Keratinocyte (primary cell): ENCODE results near the gene ELOB. TPM values are rescaled to one million over a fixed set of nuclear protein-coding genes. Genes with fewer than 3 reads are reported as not detected.

Source experiments
- DNase-seq: peaks from one replicate; pipeline ENCODE4 v3.0.0-alpha.2; 2011; ENCODE audit warnings: low read depth, missing footprints, low spot score
- FAIRE-seq: peaks from 2 replicates; lab custom pipeline; 2011; peaks lifted over from hg19 to GRCh38; lab: Jason Lieb, UNC
- H2AFZ ChIP-seq: 2 replicates; pipeline ENCODE4 v1.6.0; 2012; ENCODE audit warnings: low read length, control low read depth, inconsistent platforms; ENCODE audit not compliant: control insufficient read depth
- H3K27ac ChIP-seq: 2 replicates; pipeline ENCODE4 v1.5.1; 2011; ENCODE audit warnings: low read length; ENCODE audit not compliant: control insufficient read depth, insufficient read depth
- H3K27me3 ChIP-seq: 3 replicates; pipeline ENCODE4 v1.6.0; 2011; ENCODE audit warnings: low read length; ENCODE audit not compliant: control insufficient read depth, insufficient read depth; ENCODE audit errors: extremely low read depth
- H3K36me3 ChIP-seq, 2 experiments: 2 replicates in 1 of 2; 3 replicates in 1 of 2; pipeline ENCODE4 v1.5.1; 2011; ENCODE audit warnings: low read length in 2 of 2, mild to moderate bottlenecking in 1 of 2; ENCODE audit not compliant: control insufficient read depth in 2 of 2, insufficient read depth in 2 of 2; ENCODE audit errors: extremely low read depth in 1 of 2
- H3K4me1 ChIP-seq: 3 replicates; pipeline ENCODE4 v1.5.1; 2011; ENCODE audit warnings: low read length; ENCODE audit not compliant: control insufficient read depth, insufficient read depth; ENCODE audit errors: extremely low read depth
- H3K4me2 ChIP-seq: 3 replicates; pipeline ENCODE4 v1.6.0; 2011; ENCODE audit warnings: low read depth, low read length; ENCODE audit not compliant: control insufficient read depth, insufficient read depth; ENCODE audit errors: extremely low read depth
- H3K4me3 ChIP-seq, 3 experiments: fragments of 200-600 bp in 1 of 3; sonication (generic) in 1 of 3; 2 replicates in 2 of 3; 3 replicates in 1 of 3; pipeline ENCODE4 v1.5.1; 2011 to 2016; ENCODE audit warnings: low read length in 3 of 3, mild to moderate bottlenecking in 3 of 3, control low read depth in 2 of 3, inconsistent platforms in 1 of 3, low read depth in 1 of 3, mixed read lengths in 1 of 3, mixed run types in 1 of 3, moderate library complexity in 1 of 3; ENCODE audit not compliant: control insufficient read depth in 2 of 3, insufficient read depth in 2 of 3; ENCODE audit errors: extremely low read depth in 1 of 3
- H3K79me2 ChIP-seq: 2 replicates; pipeline ENCODE4 v1.6.0; 2012; ENCODE audit warnings: low read length; ENCODE audit not compliant: control insufficient read depth, insufficient read depth
- H3K9ac ChIP-seq: 3 replicates; pipeline ENCODE4 v1.6.0; 2011; ENCODE audit warnings: low read length; ENCODE audit not compliant: control insufficient read depth, insufficient read depth; ENCODE audit errors: extremely low read depth
- H3K9me1 ChIP-seq: 3 replicates; pipeline ENCODE4 v1.6.0; 2011; ENCODE audit warnings: low read length; ENCODE audit not compliant: control insufficient read depth, insufficient read depth; ENCODE audit errors: extremely low read depth
- H3K9me3 ChIP-seq: 2 replicates; pipeline ENCODE4 v1.5.1; 2012; ENCODE audit warnings: low read depth, low read length; ENCODE audit not compliant: control insufficient read depth
- H4K20me1 ChIP-seq: 3 replicates; pipeline ENCODE4 v1.6.0; 2011; ENCODE audit warnings: low read length; ENCODE audit not compliant: control insufficient read depth, insufficient read depth; ENCODE audit errors: extremely low read depth
- EZH2 ChIP-seq: IDR thresholded peaks from one replicate; pipeline ENCODE4 v1.6.1; 2012; ENCODE audit warnings: inconsistent platforms, mild to moderate bottlenecking, low read length, moderate library complexity
- dilution Hi-C: fragments of 300-500 bp; cut with MboI; formaldehyde crosslinking; loops from one replicate; pipeline ENCODE4 v1.7.0; 2020; ENCODE audit warnings: low sequenced_read_pairs; ENCODE audit not compliant: extremely low pct_ligation_motif_present
- polyA plus RNA-seq, 5 experiments: library from polyadenylated mRNA; depleted of rRNA in 3 of 5; stranded (reverse) in 3 of 5; stranded (forward) in 1 of 5; unstranded in 1 of 5; fragments of >200 nt; gene quantifications; 1 replicate in 1 of 5; 2 replicates in 3 of 5; 3 replicates in 1 of 5; pipeline versions ENCODE4 v1.2.1 to v1.2.3, GENCODE V29; 2011 to 2012; ENCODE audit warnings: missing spikeins in 2 of 5, low read depth in 1 of 5, low replicate concordance in 1 of 5
- TF ChIP-seq, protein P1 (sequence below), 3 experiments: IDR thresholded peaks in 1 of 3; conservative IDR thresholded peaks in 1 of 3; optimal IDR thresholded peaks in 1 of 3; 2 replicates in 2 of 3; 3 replicates in 1 of 3; pipeline versions ENCODE3 to v1.5.1; 2011; ENCODE audit warnings: low read length in 3 of 3, mild to moderate bottlenecking in 3 of 3, moderate library complexity in 2 of 3, control low read depth in 1 of 3, inconsistent platforms in 1 of 3; ENCODE audit not compliant: insufficient read depth in 2 of 3; ENCODE audit errors: extremely low read depth in 1 of 3

The ELOB gene
- polyA plus RNA-seq, 1 donor (not counting 4 experiments of a cell fraction or from before 2014, with no cell fraction given), result 235 TPM

GRCh38 chr16:2791174-2791573 lies 14.1 kb upstream of the ELOB start:
- Histone ChIP-seq H3K4me1 (peaks cover 15% of the 10 kb centered on the region), H2AFZ (no peak overlapping the region), H3K79me2 (no peaks in the 10 kb centered on the region), H3K4me3 (no peak overlapping the region), H3K27ac (no peak overlapping the region), H3K27me3 (peaks cover 38% of the 10 kb centered on the region), H3K4me2 (no peak overlapping the region), H4K20me1 (no peaks in the 10 kb centered on the region), H3K9ac (no peak overlapping the region), H3K36me3 (no peaks in the 10 kb centered on the region), H3K9me1 (no peaks in the 10 kb centered on the region), H3K9me3 (no peaks in the 10 kb centered on the region)
- FAIRE-seq (no peak), DNase-seq (no peak)
- dilution Hi-C loops, result no loop called here
- no peak for TF ChIP-seq EZH2
- TF ChIP-seq, protein P1, sequence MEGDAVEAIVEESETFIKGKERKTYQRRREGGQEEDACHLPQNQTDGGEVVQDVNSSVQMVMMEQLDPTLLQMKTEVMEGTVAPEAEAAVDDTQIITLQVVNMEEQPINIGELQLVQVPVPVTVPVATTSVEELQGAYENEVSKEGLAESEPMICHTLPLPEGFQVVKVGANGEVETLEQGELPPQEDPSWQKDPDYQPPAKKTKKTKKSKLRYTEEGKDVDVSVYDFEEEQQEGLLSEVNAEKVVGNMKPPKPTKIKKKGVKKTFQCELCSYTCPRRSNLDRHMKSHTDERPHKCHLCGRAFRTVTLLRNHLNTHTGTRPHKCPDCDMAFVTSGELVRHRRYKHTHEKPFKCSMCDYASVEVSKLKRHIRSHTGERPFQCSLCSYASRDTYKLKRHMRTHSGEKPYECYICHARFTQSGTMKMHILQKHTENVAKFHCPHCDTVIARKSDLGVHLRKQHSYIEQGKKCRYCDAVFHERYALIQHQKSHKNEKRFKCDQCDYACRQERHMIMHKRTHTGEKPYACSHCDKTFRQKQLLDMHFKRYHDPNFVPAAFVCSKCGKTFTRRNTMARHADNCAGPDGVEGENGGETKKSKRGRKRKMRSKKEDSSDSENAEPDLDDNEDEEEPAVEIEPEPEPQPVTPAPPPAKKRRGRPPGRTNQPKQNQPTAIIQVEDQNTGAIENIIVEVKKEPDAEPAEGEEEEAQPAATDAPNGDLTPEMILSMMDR (optimal IDR thresholded peaks at IDR 0.05 in 1 of 3, IDR thresholded peaks at IDR 0.05 in 1 of 3, conservative IDR thresholded peaks at IDR 0.05 in 1 of 3; ENCODE audit: extremely low read depth in 1 of 3, insufficient read depth in 2 of 3, low read length in 3 of 3), result no peak

DNA sequence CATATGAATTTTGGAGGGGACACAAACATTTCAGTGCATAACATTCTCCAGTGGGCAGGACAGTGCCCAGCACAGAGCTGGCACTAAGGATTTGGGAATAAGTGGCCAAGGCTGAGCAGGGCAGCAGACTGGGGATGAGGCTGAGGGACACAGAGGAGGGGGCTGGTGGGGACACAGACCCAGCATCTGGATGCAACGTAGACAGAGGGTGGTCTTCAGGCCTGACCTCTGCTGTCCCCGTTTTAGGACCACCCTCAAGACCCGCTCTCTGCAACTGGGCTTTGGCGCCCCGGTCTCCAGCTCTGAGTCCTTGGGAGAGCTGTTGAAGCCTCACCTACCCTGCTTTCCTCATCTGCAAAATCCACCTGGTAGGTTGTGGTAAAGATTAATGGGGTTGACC lies 13.6 kb upstream of the ELOB start:
- dilution Hi-C loops, result no loop called here
- H3K4me1 ChIP-seq, result peaks cover 9% of the 10 kb centered on the region
- no peak overlapping the region for H3K4me3 ChIP-seq
- H3K4me2 ChIP-seq, result no peak overlapping the region
- H3K36me3 ChIP-seq, result no peaks in the 10 kb centered on the region
- no peak overlapping the region for H3K9ac ChIP-seq
- no peak overlapping the region for H3K27ac ChIP-seq
- DNase-seq (no peak), FAIRE-seq (no peak)
- no peak overlapping the region for H2AFZ ChIP-seq
- no peaks in the 10 kb centered on the region for H3K9me1 ChIP-seq
- H3K79me2 ChIP-seq, result no peaks in the 10 kb centered on the region
- H3K27me3 ChIP-seq, result peaks cover 43% of the 10 kb centered on the region
- no peaks in the 10 kb centered on the region for H4K20me1 ChIP-seq
- no peak for TF ChIP-seq EZH2
- TF ChIP-seq, protein P1 (optimal IDR thresholded peaks at IDR 0.05 in 1 of 3, IDR thresholded peaks at IDR 0.05 in 1 of 3, conservative IDR thresholded peaks at IDR 0.05 in 1 of 3; ENCODE audit: extremely low read depth in 1 of 3, insufficient read depth in 2 of 3, low read length in 3 of 3), result no peak
- H3K9me3 ChIP-seq, result no peaks in the 10 kb centered on the region
